AG04450 (cell line): ENCODE measurements around the gene NPL. TPM values are rescaled to one million over a fixed set of nuclear protein-coding genes. Genes with fewer than 3 reads are reported as not detected.

ENCODE experiments used
- CTCF ChIA-PET: fragments of 300-600, 350-600 bp; formaldehyde crosslinking; extraction: SDS; loops from one replicate; lab custom pipeline; 2022; ENCODE audit warnings: antibody characterized with exemption, inconsistent platforms; lab: Charles Lee
- POLR2A ChIA-PET: fragments of 350-600 bp; formaldehyde crosslinking; extraction: SDS; loops from one replicate; lab custom pipeline; 2021; ENCODE audit warnings: antibody characterized with exemption, inconsistent platforms; lab: Yijun Ruan, JAX
- DNase-seq: peaks from one replicate; pipeline ENCODE4 v3.0.0-alpha.2; 2011; ENCODE audit warnings: low read depth, low spot score
- H3K27ac ChIP-seq: one replicate; pipeline ENCODE4 v1.5.1; 2012; ENCODE audit warnings: low read depth, low read length, control low read depth
- H3K27me3 ChIP-seq: one replicate; pipeline ENCODE4 v1.6.0; 2012; ENCODE audit warnings: low read length; ENCODE audit not compliant: control insufficient read depth, insufficient read depth
- H3K4me3 ChIP-seq: 2 replicates; pipeline ENCODE4 v1.5.1; 2011; ENCODE audit warnings: mild to moderate bottlenecking, low read depth, low read length, control low read depth
- H3K9me3 ChIP-seq: 2 replicates; pipeline ENCODE4 v1.5.1; 2012; ENCODE audit warnings: low read length; ENCODE audit not compliant: control insufficient read depth, insufficient read depth
- polyA plus RNA-seq: library from polyadenylated mRNA; depleted of rRNA; stranded (reverse); fragments of >200 nt; gene quantifications from 2 replicates; pipeline ENCODE4 v1.2.3, GENCODE V29; 2011
- TF ChIP-seq, protein P1 (sequence below): IDR thresholded peaks from 2 replicates; pipeline ENCODE4 v1.5.1; 2011; ENCODE audit warnings: low read depth, low read length, control low read depth, inconsistent platforms

NPL gene
- polyA plus RNA-seq, 1 experiment = 0.55 TPM

DNA sequence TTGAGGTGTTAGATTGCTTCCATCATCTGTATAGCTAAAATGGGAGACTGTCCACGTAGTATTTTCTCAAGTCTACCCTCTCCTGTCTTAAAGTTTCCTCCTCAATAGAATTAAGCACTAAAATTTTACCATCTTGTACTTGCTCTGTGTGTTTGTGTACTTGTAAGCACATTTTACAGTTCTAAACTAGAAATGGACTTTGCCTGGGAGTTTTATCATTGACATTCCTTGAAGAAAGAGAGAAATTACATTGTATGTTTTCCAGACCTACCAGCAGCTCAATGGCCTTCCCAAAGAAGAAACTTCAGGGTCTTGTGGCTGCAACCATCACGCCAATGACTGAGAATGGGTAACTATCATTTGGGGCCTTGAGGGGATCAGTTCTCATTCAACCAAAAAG, 4.5 kb downstream of the NPL start:
- CTCF ChIA-PET = no interaction called here
- Histone ChIP-seq H3K4me3 (no peak overlapping the region), H3K27me3 (peaks cover 23% of the 10 kb centered on the region), H3K9me3 (no peaks in the 10 kb centered on the region; the same call in 1 of the 2 replicates), H3K27ac (no peak overlapping the region)
- POLR2A ChIA-PET = no interaction called here
- no peak for DNase-seq
- TF ChIP-seq, protein P1, sequence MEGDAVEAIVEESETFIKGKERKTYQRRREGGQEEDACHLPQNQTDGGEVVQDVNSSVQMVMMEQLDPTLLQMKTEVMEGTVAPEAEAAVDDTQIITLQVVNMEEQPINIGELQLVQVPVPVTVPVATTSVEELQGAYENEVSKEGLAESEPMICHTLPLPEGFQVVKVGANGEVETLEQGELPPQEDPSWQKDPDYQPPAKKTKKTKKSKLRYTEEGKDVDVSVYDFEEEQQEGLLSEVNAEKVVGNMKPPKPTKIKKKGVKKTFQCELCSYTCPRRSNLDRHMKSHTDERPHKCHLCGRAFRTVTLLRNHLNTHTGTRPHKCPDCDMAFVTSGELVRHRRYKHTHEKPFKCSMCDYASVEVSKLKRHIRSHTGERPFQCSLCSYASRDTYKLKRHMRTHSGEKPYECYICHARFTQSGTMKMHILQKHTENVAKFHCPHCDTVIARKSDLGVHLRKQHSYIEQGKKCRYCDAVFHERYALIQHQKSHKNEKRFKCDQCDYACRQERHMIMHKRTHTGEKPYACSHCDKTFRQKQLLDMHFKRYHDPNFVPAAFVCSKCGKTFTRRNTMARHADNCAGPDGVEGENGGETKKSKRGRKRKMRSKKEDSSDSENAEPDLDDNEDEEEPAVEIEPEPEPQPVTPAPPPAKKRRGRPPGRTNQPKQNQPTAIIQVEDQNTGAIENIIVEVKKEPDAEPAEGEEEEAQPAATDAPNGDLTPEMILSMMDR = no peak

DNA sequence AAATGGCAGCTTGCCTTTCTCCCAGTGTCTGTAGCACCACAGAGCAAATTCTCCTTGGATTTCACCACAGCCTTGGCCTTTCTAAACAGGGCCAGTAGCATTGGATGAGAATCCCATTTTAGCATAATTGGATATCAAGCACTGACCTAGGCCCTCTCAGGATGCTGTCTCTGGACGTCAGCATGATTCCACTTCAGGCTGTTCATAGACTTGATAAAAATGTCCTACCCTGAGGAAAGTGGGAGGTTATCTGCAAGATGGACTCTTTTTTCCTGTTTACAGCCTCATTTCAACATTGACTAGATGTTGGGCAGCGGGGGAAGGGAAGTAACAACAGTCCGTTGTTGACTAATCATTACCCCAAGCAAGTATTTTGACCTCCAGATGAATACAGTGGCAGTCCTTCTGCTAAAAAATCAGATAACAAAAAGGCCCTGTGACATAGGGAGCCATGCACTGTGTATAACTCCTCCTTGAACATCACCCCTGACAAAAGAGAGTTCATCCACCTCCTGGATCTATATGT, 5.2 kb downstream of the NPL start:
- H3K4me3 ChIP-seq = no peak overlapping the region
- no peak overlapping the region for H3K27ac ChIP-seq
- H3K27me3 ChIP-seq = peaks cover 20% of the 10 kb centered on the region
- CTCF ChIA-PET = no interaction called here
- TF ChIP-seq, protein P1 = no peak
- no peak for DNase-seq
- no peaks in the 10 kb centered on the region for H3K9me3 ChIP-seq
- POLR2A ChIA-PET = no interaction called here

DNA sequence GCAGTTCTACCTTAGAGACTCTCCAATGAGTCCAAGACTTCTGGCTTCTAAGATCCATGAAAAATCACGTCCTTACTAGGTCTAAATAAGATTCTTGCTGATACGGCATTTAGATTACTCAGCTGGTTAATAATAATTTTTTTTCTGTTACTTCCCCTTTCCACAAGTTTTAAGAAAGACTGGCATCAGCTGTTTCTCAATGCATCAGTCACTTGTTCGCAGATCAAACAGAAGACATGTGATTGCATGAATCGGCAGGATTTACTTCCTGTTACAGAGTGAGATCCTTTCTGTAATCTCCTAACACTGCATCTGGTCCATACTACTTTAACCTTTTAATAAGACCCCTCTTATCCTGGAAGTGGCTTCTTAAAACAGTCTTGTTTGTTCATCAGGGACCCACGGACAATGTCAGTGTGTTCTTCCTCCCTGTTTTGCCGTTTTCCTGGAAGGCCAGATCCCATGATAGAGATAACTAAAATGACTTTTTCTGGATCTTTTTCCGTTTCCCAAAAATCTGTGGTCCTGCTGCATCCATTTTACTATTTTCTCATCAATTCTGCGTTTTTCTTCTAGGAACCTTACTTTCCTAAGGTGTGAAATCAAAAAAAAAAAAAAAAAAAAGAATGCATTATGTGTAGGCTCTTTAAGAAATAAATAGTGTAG, 6.1 kb downstream of the NPL start:
- no peak overlapping the region for H3K4me3 ChIP-seq
- TF ChIP-seq, protein P1 = no peak
- CTCF ChIA-PET = interaction anchor here (1.4 kb wide), 1 partner anchor 9 kb away, joined by 6 read pairs; no protein-coding TSS in a partner anchor
- H3K27me3 ChIP-seq = peaks cover 20% of the 10 kb centered on the region
- no peak overlapping the region for H3K27ac ChIP-seq
- POLR2A ChIA-PET = no interaction called here
- no peak for DNase-seq
- H3K9me3 ChIP-seq = no peaks in the 10 kb centered on the region

DNA sequence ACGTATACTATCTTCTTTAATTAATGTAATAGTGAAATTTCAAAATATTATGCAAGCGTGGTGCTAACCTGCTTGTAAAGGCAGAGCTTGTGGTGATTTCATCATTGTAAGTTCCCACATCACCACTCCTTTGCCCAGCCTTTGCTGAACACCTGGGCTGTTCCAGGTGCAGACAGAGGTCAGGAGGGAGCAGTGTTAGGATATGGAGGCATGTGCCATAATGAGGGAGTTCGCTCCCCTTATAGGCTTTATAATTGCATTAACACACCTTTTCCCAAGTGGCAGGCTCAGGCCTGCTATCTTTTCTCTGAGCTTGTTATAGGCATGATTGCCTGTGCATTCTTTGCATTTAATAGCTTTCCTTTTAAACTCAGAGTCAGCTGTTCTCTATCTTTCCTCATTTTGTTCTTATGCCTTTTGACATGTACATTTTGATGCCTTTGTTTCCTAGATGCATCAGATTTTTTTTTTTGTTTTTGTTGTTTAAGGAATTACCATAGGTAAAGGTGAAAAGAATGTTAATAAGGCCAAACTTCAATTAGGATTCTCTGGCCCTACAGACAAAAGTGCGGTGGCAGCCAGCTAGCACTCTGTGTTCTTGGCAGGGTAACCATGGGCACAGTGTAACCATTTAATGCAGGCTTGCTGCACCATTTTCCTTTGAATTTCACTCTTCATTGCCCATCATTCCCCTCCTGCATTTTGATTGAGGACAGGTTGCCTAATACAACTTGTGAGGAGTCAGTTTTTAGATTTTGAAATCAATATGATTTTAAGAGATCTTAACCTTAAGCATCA, 12.6 kb downstream of the NPL start:
- POLR2A ChIA-PET = no interaction called here
- no peak for DNase-seq
- H3K27ac ChIP-seq = no peak overlapping the region
- H3K4me3 ChIP-seq = no peak overlapping the region
- TF ChIP-seq, protein P1 = no peak
- no peaks in the 10 kb centered on the region for H3K9me3 ChIP-seq
- peaks cover 2% of the 10 kb centered on the region for H3K27me3 ChIP-seq
- CTCF ChIA-PET = interaction anchor here (0.7 kb wide), 1 partner anchor 12 kb away, joined by 3 read pairs; no protein-coding TSS in a partner anchor

DNA sequence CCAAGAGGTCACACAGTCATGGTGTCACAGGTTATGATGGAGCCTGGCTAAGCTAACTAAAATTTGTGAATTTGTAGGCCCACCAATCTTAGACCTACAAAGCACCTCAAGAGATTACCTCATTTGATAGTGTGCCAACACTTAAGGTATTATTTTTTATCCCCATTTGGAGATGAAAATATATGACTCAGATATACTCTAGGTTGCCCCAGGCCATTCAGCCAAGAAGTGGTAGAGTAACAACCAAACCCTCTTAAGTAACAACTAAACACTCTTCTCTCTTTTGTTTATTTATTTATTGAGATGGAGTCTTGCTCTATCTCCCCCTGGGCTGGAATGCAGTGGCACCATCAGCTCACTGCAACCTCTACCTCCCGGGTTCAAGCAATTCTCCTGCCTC, 14.3 kb downstream of the NPL start:
- Histone ChIP-seq H3K27me3 (peaks cover 2% of the 10 kb centered on the region), H3K27ac (no peak overlapping the region), H3K9me3 (no peaks in the 10 kb centered on the region), H3K4me3 (no peak overlapping the region)
- TF ChIP-seq, protein P1 = no peak
- CTCF ChIA-PET = no interaction called here
- DNase-seq = no peak
- POLR2A ChIA-PET = no interaction called here
